ENCODE results near the gene HPS3. TPM values are rescaled to one million over a fixed set of nuclear protein-coding genes. Genes with fewer than 3 reads are reported as not detected.

HPS3 gene
- total RNA-seq, 4 donors from 2014 or later, result 23.0 to 27.9 (median 24.4) TPM

DNA sequence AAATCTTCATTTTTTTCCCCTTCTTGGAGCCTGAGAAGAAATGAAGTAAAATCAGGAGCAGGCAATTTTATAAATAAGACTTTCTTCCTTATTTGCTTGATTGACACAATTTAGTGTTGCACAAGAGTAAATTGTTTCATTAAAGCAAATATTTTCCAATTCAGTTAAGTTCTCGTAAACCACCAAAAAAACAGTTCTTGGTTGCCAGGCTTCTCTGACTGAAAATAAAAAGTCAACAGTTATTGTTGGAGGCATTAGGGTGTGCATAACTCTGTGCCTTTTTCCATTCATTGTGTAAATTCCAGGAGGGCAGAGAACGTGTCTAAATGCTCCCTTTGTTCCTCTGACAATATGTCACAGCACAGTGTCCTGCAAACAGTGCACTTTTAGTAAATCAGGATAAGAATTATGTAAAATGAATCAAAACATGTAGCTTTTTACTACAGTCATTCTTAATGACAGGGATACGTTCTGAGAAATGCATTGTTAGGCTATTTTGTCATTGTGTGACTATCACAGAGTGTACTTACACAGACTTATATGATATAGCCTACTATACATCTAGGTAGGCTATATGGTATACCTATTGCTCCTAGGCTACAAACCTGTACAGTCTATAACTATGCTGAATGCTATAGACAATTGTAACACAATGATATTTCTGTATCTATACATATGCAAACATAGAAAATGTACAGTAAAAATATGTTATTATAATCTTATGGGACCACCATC is 92.5 kb downstream of the HPS3 start, which contains the start of gene CP:
TSS of gene CP (minus strand) at position 47 of the 735 bp plus-strand sequence. CDS start at position 10, 37 bp downstream.
- TF ChIP-seq POLR2A (IDR thresholded peaks at IDR 0.05), result no peak
- TF ChIP-seq, protein P1, sequence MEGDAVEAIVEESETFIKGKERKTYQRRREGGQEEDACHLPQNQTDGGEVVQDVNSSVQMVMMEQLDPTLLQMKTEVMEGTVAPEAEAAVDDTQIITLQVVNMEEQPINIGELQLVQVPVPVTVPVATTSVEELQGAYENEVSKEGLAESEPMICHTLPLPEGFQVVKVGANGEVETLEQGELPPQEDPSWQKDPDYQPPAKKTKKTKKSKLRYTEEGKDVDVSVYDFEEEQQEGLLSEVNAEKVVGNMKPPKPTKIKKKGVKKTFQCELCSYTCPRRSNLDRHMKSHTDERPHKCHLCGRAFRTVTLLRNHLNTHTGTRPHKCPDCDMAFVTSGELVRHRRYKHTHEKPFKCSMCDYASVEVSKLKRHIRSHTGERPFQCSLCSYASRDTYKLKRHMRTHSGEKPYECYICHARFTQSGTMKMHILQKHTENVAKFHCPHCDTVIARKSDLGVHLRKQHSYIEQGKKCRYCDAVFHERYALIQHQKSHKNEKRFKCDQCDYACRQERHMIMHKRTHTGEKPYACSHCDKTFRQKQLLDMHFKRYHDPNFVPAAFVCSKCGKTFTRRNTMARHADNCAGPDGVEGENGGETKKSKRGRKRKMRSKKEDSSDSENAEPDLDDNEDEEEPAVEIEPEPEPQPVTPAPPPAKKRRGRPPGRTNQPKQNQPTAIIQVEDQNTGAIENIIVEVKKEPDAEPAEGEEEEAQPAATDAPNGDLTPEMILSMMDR (IDR thresholded peaks at IDR 0.05), result no peak
- intact Hi-C loops (cut with DNase I), result no loop called here

More for the DNA sequence above, 92.5 kb downstream of the HPS3 start, which contains the start of gene CP:
- H3K4me3 ChIP-seq (replicated peaks in 1 of 3), result no peak within 1 kb of the TSS
- H3K27me3 ChIP-seq, result no peaks in the 10 kb centered on the region
- DNase-seq, result no peak
- H3K27ac ChIP-seq, result peak within 1 kb of the TSS; percentile 0 to 20 (median 18)
- no peaks in the 10 kb centered on the region for H3K36me3 ChIP-seq
- no peaks in the 10 kb centered on the region for H3K9me3 ChIP-seq
- peaks cover 6 to 23% of the 10 kb centered on the region in 2 donors for H3K4me1 ChIP-seq
- WGBS, 2 donors, result 25 to 30% methylated on average over 3 of the region's 3 CpGs

Small RNA genes lying within 50 kb of the gene (small RNA-seq; reads per million reads assigned to genes)
- gene RF00019, result not detected

Other genes starting within 250 kb of the HPS3 start
- gene GYG1, start 138.1 kb upstream of the HPS3 start, total RNA-seq, result 10 to 100 TPM; 26.4 to 86.3 (median 29.3) TPM
- 10 to 100 TPM; 40.9 to 53.1 (median 47.7) TPM for gene HLTF, start 43.1 kb upstream of the HPS3 start, total RNA-seq
- gene CP, start 92.2 kb downstream of the HPS3 start, total RNA-seq, result 100 to 1,000 TPM in 1 of 4 donors, 10 to 100 TPM in 2, 1 to 10 TPM in 1; 5.0 to 111 (median 34.6) TPM
- 10 to 100 TPM in 3 of 4 donors, 1 to 10 TPM in 1; 9.7 to 33.3 (median 24.9) TPM for gene TM4SF18, start 204.0 kb downstream of the HPS3 start, total RNA-seq
- gene TM4SF1, start 248.0 kb downstream of the HPS3 start, total RNA-seq, result 100 to 1,000 TPM in 1 of 4 donors, 10 to 100 TPM in 3; 32.4 to 244 (median 79.3) TPM

Data from thyroid gland (tissue), 4 donors.